Suprapubic skin (tissue), 4 donors: Measurements from ENCODE around the gene HIPK3. TPM values are rescaled to one million over a fixed set of nuclear protein-coding genes. Genes with fewer than 3 reads are reported as not detected.

Experiments
- DNase-seq, 2 donors: peaks; one replicate each; pipeline ENCODE4 v3.0.0-alpha.2; 2019; ENCODE audit warnings: low spot score in 2 of 2
- H3K27ac ChIP-seq: fragments of 200-600 bp; sonication (generic); one replicate; pipeline ENCODE4 v1.5.1; 2019
- H3K27me3 ChIP-seq: fragments of 200-600 bp; sonication (generic); one replicate; pipeline ENCODE4 v1.5.1; 2019
- H3K36me3 ChIP-seq: fragments of 200-600 bp; sonication (generic); one replicate; pipeline ENCODE4 v1.5.1; 2019
- H3K4me1 ChIP-seq: fragments of 200-600 bp; sonication (generic); one replicate; pipeline ENCODE4 v1.5.1; 2019
- H3K4me3 ChIP-seq: fragments of 200-600 bp; sonication (generic); one replicate; pipeline ENCODE4 v1.5.1; 2019; ENCODE audit warnings: mild to moderate bottlenecking
- H3K9me3 ChIP-seq: fragments of 200-600 bp; sonication (generic); one replicate; pipeline ENCODE4 v1.5.1; 2019
- EP300 ChIP-seq: sonication (generic); formaldehyde crosslinking; IDR thresholded peaks from one replicate; pipeline ENCODE4 v1.6.1; 2017; ENCODE audit warnings: antibody characterized with exemption
- POLR2A ChIP-seq, 2 donors: fragments of 450-650 bp; IDR thresholded peaks; one replicate each; pipeline ENCODE4 v1.6.1; 2017; ENCODE audit warnings: antibody characterized with exemption in 2 of 2, mild to moderate bottlenecking in 2 of 2, moderate library complexity in 2 of 2
- POLR2AphosphoS5 ChIP-seq, 3 donors: sonication (generic); formaldehyde crosslinking; IDR thresholded peaks; one replicate each; pipeline ENCODE4 v1.6.1; 2017; ENCODE audit warnings: antibody characterized with exemption in 3 of 3
- WGBS: methylation state at CpG from one replicate; pipeline ENCODE4 v1.1.5; 2018; 5-methylcytosine and 5-hydroxymethylcytosine counted together
- total RNA-seq, 4 donors: library from RNA; depleted of rRNA; stranded (reverse); fragments of >200 nt; gene quantifications; one replicate each; pipeline ENCODE4 v1.1.0, GENCODE V29; 2016
- TF ChIP-seq, protein P1 (sequence below), 2 donors: fragments of 200-600 bp in 1 of 2; fragments of 450-650 bp in 1 of 2; sonication (generic) in 1 of 2; IDR thresholded peaks; one replicate each; pipeline ENCODE4 v1.5.1; 2016 to 2019; ENCODE audit warnings: antibody characterized with exemption in 2 of 2, mild to moderate bottlenecking in 1 of 2, moderate library complexity in 1 of 2

HIPK3 gene
- 100 to 1,000 TPM in 1 of 4 donors, 10 to 100 TPM in 3; 76.4 to 110 (median 90.6) TPM for total RNA-seq

DNA sequence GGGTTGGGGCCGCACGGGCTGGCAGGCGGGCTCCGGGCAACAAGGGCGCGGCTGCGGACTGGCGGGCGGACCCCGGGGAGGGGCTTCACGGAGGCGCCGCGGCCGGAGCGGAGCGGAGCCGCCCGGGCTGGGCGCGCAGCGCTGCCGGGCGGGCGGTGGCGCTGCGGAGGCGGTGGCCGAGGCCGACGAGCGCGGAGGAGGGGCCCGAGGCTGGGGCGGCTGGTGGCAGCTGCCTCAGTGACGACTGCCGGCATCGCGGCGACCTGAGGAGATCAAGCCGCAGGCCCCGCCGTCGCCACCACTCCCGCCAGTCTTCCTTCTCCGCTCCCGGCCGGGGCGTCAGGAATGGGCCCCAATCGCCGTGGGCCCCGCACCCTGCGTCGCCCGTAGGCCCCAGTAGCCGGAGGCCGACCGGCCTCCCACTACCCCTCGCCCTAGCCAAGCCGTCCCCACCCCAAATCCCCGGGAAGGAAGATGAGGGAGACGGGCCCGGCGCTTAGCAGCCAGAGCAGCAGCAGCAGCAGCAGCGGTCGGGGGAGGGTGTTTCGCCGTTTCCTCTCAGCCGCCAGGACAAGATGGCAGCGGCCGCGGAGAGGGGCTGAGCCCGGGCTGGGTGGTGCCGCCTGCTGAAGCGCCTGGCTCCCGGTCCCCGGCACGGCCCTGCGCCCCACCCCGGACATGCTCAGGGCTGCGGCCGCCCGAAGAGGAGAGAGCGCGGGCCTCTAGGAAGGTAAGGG, at the start of gene HIPK3:
Gene HIPK3, plus strand, starts transcription at position 222 of the 737 bp plus-strand sequence.
- peak; percentile 93 for DNase-seq
- no CpG with 5 or more reads among the region's 85 CpGs for WGBS
- H3K4me3 ChIP-seq = peak within 1 kb of the TSS; percentile 72
- H3K27me3 ChIP-seq = no peaks in the 10 kb centered on the region
- no peaks in the 10 kb centered on the region for H3K9me3 ChIP-seq
- peaks cover 35% of the 10 kb centered on the region for H3K4me1 ChIP-seq
- H3K27ac ChIP-seq = peak within 1 kb of the TSS; percentile 99
- TF ChIP-seq POLR2AphosphoS5 (IDR thresholded peaks at IDR 0.05) (peak; percentile 4 to 38 (median 8)), EP300 (no peak), POLR2A (IDR thresholded peaks at IDR 0.05) (peak; percentile 81 to 93)
- TF ChIP-seq, protein P1, sequence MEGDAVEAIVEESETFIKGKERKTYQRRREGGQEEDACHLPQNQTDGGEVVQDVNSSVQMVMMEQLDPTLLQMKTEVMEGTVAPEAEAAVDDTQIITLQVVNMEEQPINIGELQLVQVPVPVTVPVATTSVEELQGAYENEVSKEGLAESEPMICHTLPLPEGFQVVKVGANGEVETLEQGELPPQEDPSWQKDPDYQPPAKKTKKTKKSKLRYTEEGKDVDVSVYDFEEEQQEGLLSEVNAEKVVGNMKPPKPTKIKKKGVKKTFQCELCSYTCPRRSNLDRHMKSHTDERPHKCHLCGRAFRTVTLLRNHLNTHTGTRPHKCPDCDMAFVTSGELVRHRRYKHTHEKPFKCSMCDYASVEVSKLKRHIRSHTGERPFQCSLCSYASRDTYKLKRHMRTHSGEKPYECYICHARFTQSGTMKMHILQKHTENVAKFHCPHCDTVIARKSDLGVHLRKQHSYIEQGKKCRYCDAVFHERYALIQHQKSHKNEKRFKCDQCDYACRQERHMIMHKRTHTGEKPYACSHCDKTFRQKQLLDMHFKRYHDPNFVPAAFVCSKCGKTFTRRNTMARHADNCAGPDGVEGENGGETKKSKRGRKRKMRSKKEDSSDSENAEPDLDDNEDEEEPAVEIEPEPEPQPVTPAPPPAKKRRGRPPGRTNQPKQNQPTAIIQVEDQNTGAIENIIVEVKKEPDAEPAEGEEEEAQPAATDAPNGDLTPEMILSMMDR (IDR thresholded peaks at IDR 0.05) = peak; percentile 7 to 30
- no peaks in the 10 kb centered on the region for H3K36me3 ChIP-seq

DNA sequence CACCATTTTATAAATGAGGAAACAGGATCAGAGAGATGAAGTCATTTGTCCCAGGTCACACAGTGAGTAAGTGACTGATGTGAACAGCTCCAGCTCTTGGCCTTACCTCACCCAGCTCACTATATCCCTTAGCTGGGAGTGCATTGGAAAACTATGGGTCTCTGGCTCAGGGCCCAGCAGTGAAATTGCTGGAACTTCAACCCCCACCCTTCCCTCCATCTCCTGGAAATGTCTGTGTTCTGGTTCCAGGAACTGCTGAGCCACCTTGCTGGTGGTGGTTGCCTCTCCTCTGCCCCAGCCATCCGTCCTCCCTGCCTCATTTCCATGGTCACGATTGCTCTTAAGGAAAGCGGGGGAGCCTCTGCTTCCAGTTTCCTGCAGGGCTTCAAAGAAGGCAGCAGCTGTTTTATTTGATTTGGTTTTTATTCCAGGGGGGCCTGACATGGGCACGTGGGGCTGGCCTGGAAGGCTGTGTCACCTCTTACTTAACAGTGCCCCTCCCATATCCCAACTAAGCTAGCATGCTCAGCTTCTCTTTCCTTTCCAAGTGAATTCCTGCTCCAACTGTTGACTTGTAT, 49.7 kb upstream of the HIPK3 start:
- DNase-seq = no peak
- 65% methylated on average over 4 of the region's 4 CpGs for WGBS
- Histone ChIP-seq H3K9me3 (no peaks in the 10 kb centered on the region), H3K4me3 (no peak overlapping the region), H3K27me3 (no peaks in the 10 kb centered on the region), H3K36me3 (no peaks in the 10 kb centered on the region), H3K4me1 (no peaks in the 10 kb centered on the region), H3K27ac (no peak overlapping the region)
- TF ChIP-seq POLR2AphosphoS5 (IDR thresholded peaks at IDR 0.05) (no peak), POLR2A (IDR thresholded peaks at IDR 0.05) (no peak), EP300 (no peak)
- TF ChIP-seq, protein P1 (IDR thresholded peaks at IDR 0.05) = no peak

DNA sequence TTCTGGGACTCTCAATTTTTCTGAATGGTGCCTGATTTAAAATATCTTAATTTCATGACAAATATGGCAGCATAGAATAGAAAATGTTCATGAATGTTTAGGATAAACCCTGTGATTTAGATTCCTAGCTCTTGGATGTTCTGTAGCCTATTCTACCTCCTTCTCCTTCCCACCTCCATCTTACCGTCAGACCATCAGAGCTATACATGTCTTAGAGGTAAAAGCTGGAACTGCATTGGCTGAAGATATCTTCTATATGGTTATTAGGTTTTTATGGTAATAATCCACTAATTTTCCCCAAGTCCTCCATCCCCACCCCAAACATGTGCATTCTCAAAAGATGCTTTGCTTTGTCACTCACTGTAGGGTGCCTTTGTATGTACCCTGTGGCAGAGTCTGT, 49.0 kb upstream of the HIPK3 start:
- H3K9me3 ChIP-seq = no peaks in the 10 kb centered on the region
- TF ChIP-seq, protein P1 (IDR thresholded peaks at IDR 0.05) = no peak
- no peak for TF ChIP-seq POLR2AphosphoS5 (IDR thresholded peaks at IDR 0.05)
- TF ChIP-seq POLR2A (IDR thresholded peaks at IDR 0.05) = no peak
- TF ChIP-seq EP300 = no peak
- H3K36me3 ChIP-seq = no peaks in the 10 kb centered on the region
- no peaks in the 10 kb centered on the region for H3K4me1 ChIP-seq
- no peak for DNase-seq
- 87% methylated on average over 1 of the region's 1 CpG for WGBS
- H3K4me3 ChIP-seq = no peak overlapping the region
- no peak overlapping the region for H3K27ac ChIP-seq
- no peaks in the 10 kb centered on the region for H3K27me3 ChIP-seq

DNA sequence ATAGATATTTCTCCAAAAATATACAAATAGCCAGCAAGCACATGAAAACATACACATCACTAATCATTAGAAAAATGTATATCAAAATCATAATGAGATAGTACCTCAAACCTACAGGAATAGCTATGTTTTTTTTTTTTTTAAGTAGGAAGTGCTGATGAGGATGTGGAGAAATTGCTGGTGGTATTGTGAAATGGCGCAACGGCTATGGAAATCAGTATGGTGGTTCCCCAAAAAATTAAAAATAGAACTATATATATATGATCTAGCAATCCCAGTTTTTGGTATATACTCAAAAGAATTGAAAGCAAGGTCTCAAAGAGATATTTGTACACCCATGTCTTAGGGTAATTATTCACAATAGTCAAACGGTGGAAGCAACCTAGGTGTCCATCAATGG, 46.0 kb upstream of the HIPK3 start:
- H3K27ac ChIP-seq = no peak overlapping the region
- no peaks in the 10 kb centered on the region for H3K36me3 ChIP-seq
- no peak overlapping the region for H3K4me3 ChIP-seq
- 79% methylated on average over 3 of the region's 3 CpGs for WGBS
- no peaks in the 10 kb centered on the region for H3K27me3 ChIP-seq
- TF ChIP-seq, protein P1 (IDR thresholded peaks at IDR 0.05) = no peak
- TF ChIP-seq POLR2AphosphoS5 (IDR thresholded peaks at IDR 0.05) (no peak), POLR2A (IDR thresholded peaks at IDR 0.05) (no peak), EP300 (no peak)
- no peak for DNase-seq
- no peaks in the 10 kb centered on the region for H3K9me3 ChIP-seq
- H3K4me1 ChIP-seq = no peaks in the 10 kb centered on the region

DNA sequence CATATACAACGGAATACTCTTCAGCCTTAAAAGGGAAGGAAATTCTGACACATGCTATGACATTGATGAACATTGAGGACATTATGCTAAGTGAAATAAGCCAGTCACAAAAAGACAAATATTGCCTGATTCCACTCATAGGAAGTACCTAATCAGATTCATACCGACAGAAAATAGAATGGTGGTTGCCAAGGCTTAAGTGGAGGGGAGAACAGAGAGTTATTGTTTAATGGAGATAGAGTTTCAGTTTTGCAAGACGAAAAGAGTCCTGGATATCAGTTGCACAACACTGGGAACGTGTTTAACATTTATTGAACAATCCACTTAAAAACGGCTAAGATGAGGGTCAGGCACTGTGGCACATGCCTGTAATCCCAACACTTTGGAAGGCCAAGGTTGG, 45.6 kb upstream of the HIPK3 start:
- TF ChIP-seq POLR2A (IDR thresholded peaks at IDR 0.05) = no peak
- TF ChIP-seq POLR2AphosphoS5 (IDR thresholded peaks at IDR 0.05) = no peak
- no peak for TF ChIP-seq EP300
- TF ChIP-seq, protein P1 (IDR thresholded peaks at IDR 0.05) = no peak
- DNase-seq = no peak
- WGBS = 76% methylated on average over 5 of the region's 5 CpGs
- no peaks in the 10 kb centered on the region for H3K9me3 ChIP-seq
- no peak overlapping the region for H3K4me3 ChIP-seq
- H3K4me1 ChIP-seq = no peaks in the 10 kb centered on the region
- H3K27ac ChIP-seq = no peak overlapping the region
- H3K36me3 ChIP-seq = no peaks in the 10 kb centered on the region
- H3K27me3 ChIP-seq = no peaks in the 10 kb centered on the region
